ENCODE measurements around the gene PCDHA9. TPM values are rescaled to one million over a fixed set of nuclear protein-coding genes. Genes with fewer than 3 reads are reported as not detected.
"Not testable (repeated sequence)": the region's sequence is repeated elsewhere in the genome, so short reads cannot be mapped to it uniquely, and the experiment has no call there.

The PCDHA9 gene
- total RNA-seq: 1 to 10 TPM; 1.3 to 3.3 TPM

GRCh38 chr5:140848139-140849102, at the start of gene PCDHA9:
Gene PCDHA9, plus strand, starts transcription at chr5:140848382. Its CDS starts 114 bp downstream, at chr5:140848496.
- DNase-seq; H3K36me3 ChIP-seq (replicated peaks in 1 of 2; ENCODE audit: insufficient read depth in 1 of 2, low read depth in 2 of 2); ATAC-seq; H3K27me3 ChIP-seq; H3K4me3 ChIP-seq; H3K4me1 ChIP-seq; intact Hi-C loops (cut with DNase I); H3K27ac ChIP-seq: not testable (repeated sequence)
- WGBS, 2 donors: 13 to 17% methylated on average over 10 to 37 of the region's 48 CpGs
- H3K9me3 ChIP-seq: peaks cover 0 to 25% (median 0%) of the 10 kb centered on the region in 3 donors

- Histone ChIP-seq H3K4me3 (peak within 1 kb of the TSS in 1 of 2 donors; percentile 20), H3K36me3 (replicated peaks in 1 of 2; ENCODE audit: insufficient read depth in 1 of 2, low read depth in 2 of 2) (no peaks in the 10 kb centered on the region), H3K4me1 (no peaks in the 10 kb centered on the region), H3K27me3 (no peaks in the 10 kb centered on the region), H3K9me3 (peaks cover 0 to 44% (median 5%) of the 10 kb centered on the region in 3 donors), H3K27ac (peak within 1 kb of the TSS in 1 of 4 donors; percentile 18)
- DNase-seq: peak in 2 of 4 donors; percentile 37 to 43
- 9 to 13% methylated on average over 14 to 29 of the region's 29 CpGs for WGBS, 2 donors
- intact Hi-C loops (cut with DNase I): no loop called here
- ATAC-seq: no peak
- no peak for TF ChIP-seq POLR2A (IDR thresholded peaks at IDR 0.05)
- TF ChIP-seq CTCF (IDR thresholded peaks at IDR 0.05): peak in 5 of 7 experiments; percentile 24 to 53 (median 29)
Observed at GRCh38 chr5:140800816-140801493, 47.2 kb upstream of the PCDHA9 start, which contains the start of gene PCDHA3. Gene PCDHA3, plus strand, starts transcription at chr5:140801057.

- no peak for ATAC-seq
- Histone ChIP-seq H3K36me3 (replicated peaks in 1 of 2; ENCODE audit: insufficient read depth in 1 of 2, low read depth in 2 of 2) (no peaks in the 10 kb centered on the region), H3K9me3 (peaks cover 0 to 39% (median 4%) of the 10 kb centered on the region in 3 donors), H3K27me3 (no peaks in the 10 kb centered on the region), H3K4me3 (no peak overlapping the region), H3K4me1 (no peaks in the 10 kb centered on the region), H3K27ac (peak overlapping the region in 1 of 4 donors; percentile 18)
- 9 to 20% methylated on average over 14 to 16 of the region's 16 CpGs for WGBS, 2 donors
- DNase-seq: peak in 2 of 4 donors; percentile 22 to 46
- intact Hi-C loops (cut with DNase I): no loop called here
- TF ChIP-seq POLR2A (IDR thresholded peaks at IDR 0.05): no peak
- peak in 5 of 7 experiments; percentile 8 to 35 (median 20) for TF ChIP-seq CTCF (IDR thresholded peaks at IDR 0.05)
Observed at GRCh38 chr5:140801494-140801841, 46.7 kb upstream of the PCDHA9 start.

GRCh38 chr5:140802381-140802780, 45.8 kb upstream of the PCDHA9 start:
- H3K36me3 ChIP-seq (replicated peaks in 1 of 2; ENCODE audit: insufficient read depth in 1 of 2, low read depth in 2 of 2); H3K27me3 ChIP-seq; H3K4me3 ChIP-seq; ATAC-seq; H3K4me1 ChIP-seq; H3K27ac ChIP-seq; DNase-seq; intact Hi-C loops (cut with DNase I): not testable (repeated sequence)
- 34 to 53% methylated on average over 6 to 43 of the region's 45 CpGs for WGBS, 2 donors
- H3K9me3 ChIP-seq: peaks cover 0 to 37% (median 3%) of the 10 kb centered on the region in 3 donors

GRCh38 chr5:140802781-140803271, 45.4 kb upstream of the PCDHA9 start:
- 30 to 51% methylated on average over 12 to 53 of the region's 53 CpGs for WGBS, 2 donors
- no peak for DNase-seq

More at GRCh38 chr5:140802781-140803271, 45.4 kb upstream of the PCDHA9 start:
- no peaks in the 10 kb centered on the region for H3K4me1 ChIP-seq
- no peak overlapping the region for H3K27ac ChIP-seq
- H3K27me3 ChIP-seq: no peaks in the 10 kb centered on the region
- H3K4me3 ChIP-seq: no peak overlapping the region
- no peak for ATAC-seq
- TF ChIP-seq POLR2A (IDR thresholded peaks at IDR 0.05): no peak
- no peak for TF ChIP-seq CTCF (IDR thresholded peaks at IDR 0.05)
- intact Hi-C loops (cut with DNase I): no loop called here
- H3K9me3 ChIP-seq: peaks cover 0 to 41% (median 3%) of the 10 kb centered on the region in 3 donors
- no peaks in the 10 kb centered on the region for H3K36me3 ChIP-seq (replicated peaks in 1 of 2; ENCODE audit: insufficient read depth in 1 of 2, low read depth in 2 of 2)

Data from body of pancreas (tissue), 4 donors.